Chondrocyte (in vitro differentiated cells): ENCODE measurements around the gene CD37. TPM values are rescaled to one million over a fixed set of nuclear protein-coding genes. Genes with fewer than 3 reads are reported as not detected.
"Not testable (repeated sequence)": the region's sequence is repeated elsewhere in the genome, so short reads cannot be mapped to it uniquely, and the experiment has no call there.

ENCODE experiments used
- DNase-seq: peaks from one replicate; pipeline ENCODE4 v3.0.0; 2021; ENCODE audit warnings: mixed read lengths, low spot score
- H3K27ac Mint-ChIP-seq: one replicate; pipeline ENCODE4 v1.8.0; 2021; ENCODE audit warnings: mild to moderate bottlenecking, moderate library complexity, mixed read lengths; ENCODE audit not compliant: unreplicated experiment
- H3K27me3 Mint-ChIP-seq: 2 replicates; pipeline ENCODE4 v1.8.0; 2021; ENCODE audit warnings: low read depth, mixed read lengths
- H3K36me3 Mint-ChIP-seq: 2 replicates; pipeline ENCODE4 v1.8.0; 2021; ENCODE audit warnings: low read depth, mixed read lengths
- H3K4me1 Mint-ChIP-seq: 2 replicates; pipeline ENCODE4 v1.8.0; 2021; ENCODE audit warnings: low read depth, mild to moderate bottlenecking, mixed read lengths
- H3K4me3 Mint-ChIP-seq: one replicate; pipeline ENCODE4 v1.8.0; 2021; ENCODE audit warnings: mild to moderate bottlenecking, moderate library complexity, mixed read lengths; ENCODE audit not compliant: unreplicated experiment
- H3K9me3 Mint-ChIP-seq: 2 replicates; pipeline ENCODE4 v1.8.0; 2021; ENCODE audit warnings: low read depth, mixed read lengths
- total RNA-seq: library from RNA; stranded (reverse); gene quantifications from 3 replicates; pipeline ENCODE4 v1.2.1, GENCODE V29; 2021
- TF ChIP-seq, protein P1 (sequence below): fragments of 200-600 bp; sonication (generic); IDR thresholded peaks from 2 replicates; pipeline ENCODE4 v1.5.0; 2021; ENCODE audit warnings: antibody characterized with exemption, mild to moderate bottlenecking, moderate library complexity

CD37 gene
- total RNA-seq, 1 donor from 2014 or later: not detected

DNA sequence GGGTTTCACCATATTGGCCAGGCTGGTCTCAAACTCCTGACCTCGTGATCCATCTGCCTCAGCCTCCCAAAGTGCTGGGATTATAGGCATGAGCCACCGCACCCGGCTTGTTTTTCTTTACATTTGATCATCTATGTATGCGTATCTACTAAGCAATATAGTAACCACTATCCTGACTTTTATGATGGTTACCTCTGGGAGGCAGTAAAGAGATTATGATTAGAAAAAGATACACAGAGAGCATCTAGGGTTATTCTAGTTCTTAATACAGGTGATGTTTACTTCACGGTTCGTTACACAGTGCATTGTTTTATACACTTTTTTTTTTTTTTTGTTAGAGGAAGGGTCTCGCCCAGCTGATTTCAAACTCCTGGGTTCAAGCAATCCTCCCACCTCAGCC lies 28.5 kb upstream of the CD37 start:
- peaks cover 39% of the 10 kb centered on the region for H3K36me3 Mint-ChIP-seq
- not testable (repeated sequence) for H3K4me3 Mint-ChIP-seq, DNase-seq, H3K4me1 Mint-ChIP-seq, H3K27me3 Mint-ChIP-seq, H3K27ac Mint-ChIP-seq
- TF ChIP-seq, protein P1, sequence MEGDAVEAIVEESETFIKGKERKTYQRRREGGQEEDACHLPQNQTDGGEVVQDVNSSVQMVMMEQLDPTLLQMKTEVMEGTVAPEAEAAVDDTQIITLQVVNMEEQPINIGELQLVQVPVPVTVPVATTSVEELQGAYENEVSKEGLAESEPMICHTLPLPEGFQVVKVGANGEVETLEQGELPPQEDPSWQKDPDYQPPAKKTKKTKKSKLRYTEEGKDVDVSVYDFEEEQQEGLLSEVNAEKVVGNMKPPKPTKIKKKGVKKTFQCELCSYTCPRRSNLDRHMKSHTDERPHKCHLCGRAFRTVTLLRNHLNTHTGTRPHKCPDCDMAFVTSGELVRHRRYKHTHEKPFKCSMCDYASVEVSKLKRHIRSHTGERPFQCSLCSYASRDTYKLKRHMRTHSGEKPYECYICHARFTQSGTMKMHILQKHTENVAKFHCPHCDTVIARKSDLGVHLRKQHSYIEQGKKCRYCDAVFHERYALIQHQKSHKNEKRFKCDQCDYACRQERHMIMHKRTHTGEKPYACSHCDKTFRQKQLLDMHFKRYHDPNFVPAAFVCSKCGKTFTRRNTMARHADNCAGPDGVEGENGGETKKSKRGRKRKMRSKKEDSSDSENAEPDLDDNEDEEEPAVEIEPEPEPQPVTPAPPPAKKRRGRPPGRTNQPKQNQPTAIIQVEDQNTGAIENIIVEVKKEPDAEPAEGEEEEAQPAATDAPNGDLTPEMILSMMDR: peak; percentile 9
- peaks cover 13% of the 10 kb centered on the region for H3K9me3 Mint-ChIP-seq

DNA sequence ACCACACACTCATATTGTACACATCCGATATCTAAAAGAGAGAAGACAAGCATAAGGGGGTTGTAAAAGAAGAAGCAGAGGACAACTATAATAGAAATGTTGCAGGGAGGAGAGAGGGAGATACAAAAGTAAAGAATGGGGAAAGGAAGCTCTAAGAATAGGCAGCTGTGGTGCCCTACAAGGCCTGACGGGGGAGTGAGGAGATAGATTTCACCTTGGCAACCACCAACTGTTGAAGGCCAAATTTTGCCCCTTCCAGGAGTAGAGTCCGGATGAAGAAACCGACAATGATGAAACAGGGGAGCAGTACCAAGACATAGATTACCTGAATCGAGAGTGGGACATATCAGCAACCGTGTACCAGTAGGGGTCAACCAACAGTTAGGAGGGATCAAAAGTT lies 26.1 kb upstream of the CD37 start:
- Mint-ChIP-seq H3K27ac (no peak overlapping the region), H3K9me3 (no peaks in the 10 kb centered on the region), H3K4me3 (no peak overlapping the region), H3K4me1 (no peaks in the 10 kb centered on the region), H3K27me3 (no peaks in the 10 kb centered on the region), H3K36me3 (peaks cover 30% of the 10 kb centered on the region)
- TF ChIP-seq, protein P1: no peak
- no peak for DNase-seq

DNA sequence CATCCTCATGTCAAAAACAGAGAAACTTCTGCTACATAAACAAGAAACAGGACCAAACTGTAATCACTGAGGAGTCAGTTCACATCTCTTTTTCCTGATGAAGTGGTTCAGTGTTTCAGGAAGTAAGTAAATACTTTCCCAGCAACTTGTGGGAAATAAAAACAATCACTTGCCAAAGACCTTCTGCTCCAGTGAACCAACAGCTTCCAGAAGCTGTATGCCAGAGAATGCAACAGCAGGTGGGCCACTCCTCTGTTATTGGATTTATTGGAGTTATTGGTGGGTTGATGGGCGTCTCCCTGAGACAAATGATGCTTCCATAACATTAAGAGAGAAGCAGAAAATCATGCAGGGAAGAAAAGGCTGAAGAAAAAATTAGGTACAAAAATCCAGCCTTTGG lies 20.1 kb upstream of the CD37 start:
- TF ChIP-seq, protein P1: no peak
- DNase-seq: no peak
- H3K4me3 Mint-ChIP-seq: no peak overlapping the region
- H3K27ac Mint-ChIP-seq: no peak overlapping the region
- no peaks in the 10 kb centered on the region for H3K27me3 Mint-ChIP-seq
- H3K4me1 Mint-ChIP-seq: peaks cover 10% of the 10 kb centered on the region
- peaks cover 37% of the 10 kb centered on the region for H3K36me3 Mint-ChIP-seq
- H3K9me3 Mint-ChIP-seq: peaks cover 9% of the 10 kb centered on the region

DNA sequence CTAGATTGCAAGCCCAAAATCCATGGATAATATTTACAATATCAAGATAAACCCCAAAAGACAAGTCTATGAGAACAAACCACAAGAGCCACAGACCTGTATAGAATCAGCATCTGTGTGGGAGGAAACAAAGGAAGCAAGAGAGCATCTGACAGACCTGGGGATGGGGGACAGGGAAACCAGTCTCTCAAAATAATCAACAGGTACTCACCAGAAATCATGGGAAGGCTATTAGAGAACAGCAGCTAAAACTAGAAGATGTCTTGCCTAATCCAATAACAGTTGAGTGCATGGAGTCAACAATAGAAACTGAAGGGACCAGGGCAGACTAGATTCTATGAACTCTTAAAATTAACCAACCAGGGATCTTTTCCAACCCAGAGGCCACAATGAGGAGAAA lies 18.9 kb upstream of the CD37 start:
- no peak for DNase-seq
- peaks cover 29% of the 10 kb centered on the region for H3K36me3 Mint-ChIP-seq
- no peaks in the 10 kb centered on the region for H3K27me3 Mint-ChIP-seq
- H3K4me3 Mint-ChIP-seq: no peak overlapping the region
- H3K9me3 Mint-ChIP-seq: peaks cover 16% of the 10 kb centered on the region
- H3K4me1 Mint-ChIP-seq: peaks cover 10% of the 10 kb centered on the region
- TF ChIP-seq, protein P1: no peak
- no peak overlapping the region for H3K27ac Mint-ChIP-seq

DNA sequence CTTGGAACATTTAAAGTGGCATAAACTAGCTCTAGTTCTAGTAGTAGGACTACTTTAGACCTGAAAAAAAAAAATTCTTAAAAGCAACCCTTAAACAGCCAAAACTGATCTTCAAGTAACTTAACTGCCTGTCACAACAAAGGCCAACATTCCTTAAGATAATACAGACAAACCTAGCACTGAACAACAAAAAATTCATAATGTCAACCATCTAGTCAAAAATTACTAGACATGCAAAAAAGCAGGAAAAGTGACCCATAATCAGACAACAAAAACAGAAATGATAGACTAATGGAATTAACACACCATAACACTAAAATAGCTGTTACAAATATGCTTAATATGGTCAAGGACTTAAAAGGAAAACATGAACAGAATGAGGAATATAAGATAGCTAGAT lies 16.9 kb upstream of the CD37 start:
- Mint-ChIP-seq H3K36me3 (peaks cover 37% of the 10 kb centered on the region), H3K4me1 (peaks cover 10% of the 10 kb centered on the region), H3K27me3 (no peaks in the 10 kb centered on the region), H3K4me3 (no peak overlapping the region), H3K9me3 (peaks cover 22% of the 10 kb centered on the region), H3K27ac (no peak overlapping the region)
- TF ChIP-seq, protein P1: no peak
- no peak for DNase-seq
